Lung (tissue), 12 donors: ENCODE data around the gene ALG11. TPM values are rescaled to one million over a fixed set of nuclear protein-coding genes. Genes with fewer than 3 reads are reported as not detected.
A peak's percentile ranks its signal among the peaks of the same experiment; 100 is the strongest.

Experiments used
- ATAC-seq: fragments of 200-7000 bp; cut with Tn5 transposase; one replicate; pipeline ENCODE4 v1.9.1; 2020; ENCODE audit warnings: moderate number of reproducible peaks; ENCODE audit not compliant: insufficient read depth, low FRiP score
- DNase-seq, 3 donors: peaks; one replicate each; pipeline ENCODE4 v3.0.0-alpha.2; 2013 to 2017
- H3K27ac ChIP-seq, 2 donors: one replicate each; pipeline ENCODE4 v1.5.1; 2013; ENCODE audit warnings: mild to moderate bottlenecking in 2 of 2, moderate library complexity in 2 of 2, control low read depth in 1 of 2, inconsistent platforms in 1 of 2, low read depth in 1 of 2, low read length in 1 of 2
- H3K27me3 ChIP-seq, 3 donors: one replicate each; pipeline ENCODE4 v1.5.1; 2013; ENCODE audit warnings: low read length in 2 of 3; ENCODE audit not compliant: control insufficient read depth in 3 of 3, insufficient read depth in 3 of 3
- H3K36me3 ChIP-seq, 4 donors: one replicate each; pipeline ENCODE4 v1.5.1; 2013; ENCODE audit warnings: low read length in 4 of 4, mild to moderate bottlenecking in 1 of 4, moderate library complexity in 1 of 4; ENCODE audit not compliant: control insufficient read depth in 4 of 4, insufficient read depth in 4 of 4
- H3K4me1 ChIP-seq, 5 donors: one replicate each; pipeline ENCODE4 v1.5.1; 2013; ENCODE audit warnings: low read length in 5 of 5, mild to moderate bottlenecking in 2 of 5, moderate library complexity in 1 of 5; ENCODE audit not compliant: control insufficient read depth in 5 of 5, insufficient read depth in 5 of 5
- H3K4me3 ChIP-seq: one replicate; pipeline ENCODE4 v1.5.1; 2013; ENCODE audit warnings: mild to moderate bottlenecking, control low read depth, moderate library complexity
- H3K9ac ChIP-seq, 2 donors: one replicate each; pipeline ENCODE4 v1.5.1; 2013; ENCODE audit warnings: low read length in 2 of 2, control low read depth in 1 of 2; ENCODE audit not compliant: insufficient read depth in 1 of 2
- H3K9me3 ChIP-seq, 4 donors: one replicate each; pipeline ENCODE4 v1.5.1; 2013; ENCODE audit warnings: low read length in 3 of 4, mild to moderate bottlenecking in 1 of 4, moderate library complexity in 1 of 4; ENCODE audit not compliant: control insufficient read depth in 4 of 4, insufficient read depth in 3 of 4
- WGBS, 2 donors: extraction: QIAGEN DNeasy Blood & Tissue Kit; methylation state at CpG; one replicate each; pipeline ENCODE4 v1.1.7; 2013; 5-methylcytosine and 5-hydroxymethylcytosine counted together
- polyA plus RNA-seq, 2 donors: library from polyadenylated mRNA; stranded (reverse); fragments of 200-250 nt; gene quantifications; one replicate each; pipeline ENCODE4 v1.2.1, GENCODE V29; 2013
- total RNA-seq, 2 donors: library from RNA; depleted of rRNA in 1 of 2; stranded (reverse); fragments of >200 nt in 1 of 2; gene quantifications; one replicate each; pipeline ENCODE4 v1.2.1, GENCODE V29; 2014 to 2021
- TF ChIP-seq, protein P1 (sequence below): IDR thresholded peaks from 2 replicates; pipeline ENCODE4 v1.5.1; 2012; ENCODE audit warnings: mild to moderate bottlenecking; ENCODE audit errors: control extremely low read depth, extremely low read depth
- donor health status: control.
- donor health status: control.
- donor health status: Bipolar disorder and iron deficiency.
- donor health status: healthy.
- donor health status: DM: yes; HTN: yes; CAD: no.

The ALG11 gene
- total and polyA plus RNA-seq, 4 donors, result 5.3 to 31.3 (median 16.5) TPM

DNA sequence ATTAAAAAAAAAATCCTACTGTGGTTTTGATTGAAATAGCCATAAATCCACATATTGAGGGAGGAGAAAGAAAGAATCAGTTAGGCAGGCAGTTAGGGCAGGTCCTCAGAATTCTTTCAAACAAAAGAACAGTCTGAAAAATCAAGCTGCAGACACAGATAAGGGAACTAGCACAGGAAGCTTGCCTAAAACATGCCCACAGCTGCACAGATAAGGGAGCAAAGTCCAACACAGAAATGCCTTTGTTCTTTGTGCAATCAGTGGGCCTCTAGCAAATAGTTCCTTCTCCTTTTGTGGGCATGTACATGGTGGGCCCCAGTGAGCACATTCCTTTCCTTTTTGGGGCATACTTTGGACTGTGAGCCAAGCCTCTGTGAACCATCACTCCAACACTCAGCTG is 55.0 kb downstream of the ALG11 start:
- Histone ChIP-seq H3K27ac (no peak overlapping the region), H3K9ac (no peak overlapping the region), H3K4me3 (no peak overlapping the region), H3K27me3 (no peaks in the 10 kb centered on the region), H3K4me1 (no peaks in the 10 kb centered on the region), H3K36me3 (no peaks in the 10 kb centered on the region), H3K9me3 (peaks cover 0 to 19% (median 15%) of the 10 kb centered on the region in 4 donors)
- TF ChIP-seq, protein P1, sequence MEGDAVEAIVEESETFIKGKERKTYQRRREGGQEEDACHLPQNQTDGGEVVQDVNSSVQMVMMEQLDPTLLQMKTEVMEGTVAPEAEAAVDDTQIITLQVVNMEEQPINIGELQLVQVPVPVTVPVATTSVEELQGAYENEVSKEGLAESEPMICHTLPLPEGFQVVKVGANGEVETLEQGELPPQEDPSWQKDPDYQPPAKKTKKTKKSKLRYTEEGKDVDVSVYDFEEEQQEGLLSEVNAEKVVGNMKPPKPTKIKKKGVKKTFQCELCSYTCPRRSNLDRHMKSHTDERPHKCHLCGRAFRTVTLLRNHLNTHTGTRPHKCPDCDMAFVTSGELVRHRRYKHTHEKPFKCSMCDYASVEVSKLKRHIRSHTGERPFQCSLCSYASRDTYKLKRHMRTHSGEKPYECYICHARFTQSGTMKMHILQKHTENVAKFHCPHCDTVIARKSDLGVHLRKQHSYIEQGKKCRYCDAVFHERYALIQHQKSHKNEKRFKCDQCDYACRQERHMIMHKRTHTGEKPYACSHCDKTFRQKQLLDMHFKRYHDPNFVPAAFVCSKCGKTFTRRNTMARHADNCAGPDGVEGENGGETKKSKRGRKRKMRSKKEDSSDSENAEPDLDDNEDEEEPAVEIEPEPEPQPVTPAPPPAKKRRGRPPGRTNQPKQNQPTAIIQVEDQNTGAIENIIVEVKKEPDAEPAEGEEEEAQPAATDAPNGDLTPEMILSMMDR, result no peak
- DNase-seq (no peak), ATAC-seq (no peak)

DNA sequence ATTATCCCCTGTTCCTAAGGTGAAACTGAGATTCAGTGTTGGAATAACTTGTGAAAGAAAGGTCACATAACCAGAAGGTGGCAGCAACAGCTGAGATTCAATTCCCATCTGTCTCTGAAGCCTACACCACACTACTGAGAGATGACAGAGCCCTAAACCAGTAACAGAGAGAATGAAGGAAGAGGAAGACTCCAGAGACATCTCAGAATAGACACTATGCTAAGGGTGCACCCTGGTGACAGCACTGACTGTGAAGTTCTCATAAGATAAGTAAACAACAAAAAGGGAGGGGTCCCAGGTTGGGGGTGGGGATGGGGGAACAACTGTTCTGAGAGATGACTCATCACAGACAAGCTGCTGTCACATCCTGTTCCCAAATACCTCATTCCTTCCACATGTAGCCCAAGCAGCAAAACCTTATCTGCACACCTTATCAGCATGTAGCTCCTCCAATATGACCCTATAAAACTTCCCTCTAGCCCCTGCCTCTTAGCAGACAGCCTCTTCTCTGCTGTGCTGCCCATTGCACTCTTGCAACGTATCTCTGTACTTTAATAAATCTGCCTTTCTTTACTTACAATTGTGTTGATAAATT is 58.8 kb downstream of the ALG11 start:
- Histone ChIP-seq H3K4me3 (no peak overlapping the region), H3K27me3 (no peaks in the 10 kb centered on the region), H3K27ac (no peak overlapping the region), H3K36me3 (no peaks in the 10 kb centered on the region), H3K4me1 (no peaks in the 10 kb centered on the region), H3K9me3 (peaks cover 0 to 17% (median 15%) of the 10 kb centered on the region in 4 donors), H3K9ac (no peak overlapping the region)
- WGBS, 2 donors, result 90 to 92% methylated on average over 1 of the region's 1 CpG
- TF ChIP-seq, protein P1, result no peak
- DNase-seq, result peak in 1 of 3 donors; percentile 8
- ATAC-seq, result no peak

Other genes starting within 250 kb of the ALG11 start
- gene DHRS12, start 208.2 kb upstream of the ALG11 start, total RNA-seq, result 10 to 100 TPM in 1 of 2 donors, 1 to 10 TPM in 1; 8.5 to 14.1 TPM
- gene DHRS12, start 208.2 kb upstream of the ALG11 start, polyA plus RNA-seq, result 10 to 100 TPM in 1 of 2 donors, 1 to 10 TPM in 1; 9.8 to 17.9 TPM
- under 1 TPM; 0.09 to 0.55 TPM for gene TMEM272, start 167.2 kb upstream of the ALG11 start, total RNA-seq
- gene TMEM272, start 167.2 kb upstream of the ALG11 start, polyA plus RNA-seq, result under 1 TPM; 0.08 to 0.09 TPM
- not detected for gene CCDC70, start 150.4 kb upstream of the ALG11 start, total RNA-seq
- not detected for gene CCDC70, start 150.4 kb upstream of the ALG11 start, polyA plus RNA-seq
- gene ATP7B, start 948 bp upstream of the ALG11 start, total RNA-seq, result 10 to 100 TPM in 1 of 2 donors, 1 to 10 TPM in 1; 6.8 to 10.2 TPM
- gene ATP7B, start 948 bp upstream of the ALG11 start, polyA plus RNA-seq, result 1 to 10 TPM; 1.4 to 2.0 TPM
- 10 to 100 TPM; 14.8 to 26.8 TPM for gene UTP14C, start 12.3 kb downstream of the ALG11 start, total RNA-seq
- gene UTP14C, start 12.3 kb downstream of the ALG11 start, polyA plus RNA-seq, result 1 to 10 TPM; 2.8 to 8.2 TPM
- gene NEK5, start 116.7 kb downstream of the ALG11 start, total RNA-seq, result 10 to 100 TPM in 1 of 2 donors, 1 to 10 TPM in 1; 9.7 to 13.3 TPM
- gene NEK5, start 116.7 kb downstream of the ALG11 start, polyA plus RNA-seq, result 1 to 10 TPM; 2.1 to 2.5 TPM
- gene NEK3, start 147.2 kb downstream of the ALG11 start, total RNA-seq, result 10 to 100 TPM; 14.2 to 30.9 TPM
- 10 to 100 TPM in 1 of 2 donors, 1 to 10 TPM in 1; 6.0 to 25.7 TPM for gene NEK3, start 147.2 kb downstream of the ALG11 start, polyA plus RNA-seq